DOHH2 (cell line): ENCODE measurements around the gene SUPT5H.

Source experiments
- CTCF ChIP-seq: fragments of 200-600 bp; sonication (generic); IDR thresholded peaks from one replicate; pipeline ENCODE4 v1.5.1; 2014; ENCODE audit warnings: antibody characterized with exemption, mild to moderate bottlenecking, low read depth, low read length; ENCODE audit not compliant: poor library complexity, severe bottlenecking
- EZH2phosphoT487 ChIP-seq: fragments of 200-600 bp; sonication (generic); IDR thresholded peaks from 2 replicates; pipeline ENCODE4 v1.6.1; 2017; ENCODE audit warnings: borderline replicate concordance, mild to moderate bottlenecking, antibody characterized with exemption, low read length, moderate library complexity, mixed read lengths

DNA sequence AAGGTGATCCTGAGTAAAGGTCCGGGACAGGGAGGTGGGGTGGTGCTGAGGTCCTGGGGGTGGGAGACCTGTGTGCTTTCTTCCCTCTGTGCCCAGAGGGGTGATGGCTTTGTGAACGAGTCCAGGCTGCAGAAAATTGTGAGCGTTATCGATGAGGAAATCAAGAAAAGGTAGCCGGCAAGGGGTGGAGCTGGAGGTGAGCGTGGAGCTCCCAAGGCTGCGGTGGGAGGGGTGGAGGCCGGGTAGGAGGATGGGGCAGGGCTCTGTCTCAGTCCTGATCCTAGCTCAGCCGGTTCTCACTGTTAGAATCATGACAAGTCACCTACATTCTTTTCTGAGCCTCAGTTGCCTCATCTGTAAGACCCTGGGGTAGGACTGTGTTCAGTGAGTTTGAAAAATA, 73.6 kb downstream of the SUPT5H start:
- no peak for TF ChIP-seq EZH2phosphoT487
- no peak for TF ChIP-seq CTCF
